ENCODE measurements around the gene SPPL2B.
"Not testable (repeated sequence)": the region's sequence is repeated elsewhere in the genome, so short reads cannot be mapped to it uniquely, and the experiment has no call there.

The SPPL2B gene

DNA sequence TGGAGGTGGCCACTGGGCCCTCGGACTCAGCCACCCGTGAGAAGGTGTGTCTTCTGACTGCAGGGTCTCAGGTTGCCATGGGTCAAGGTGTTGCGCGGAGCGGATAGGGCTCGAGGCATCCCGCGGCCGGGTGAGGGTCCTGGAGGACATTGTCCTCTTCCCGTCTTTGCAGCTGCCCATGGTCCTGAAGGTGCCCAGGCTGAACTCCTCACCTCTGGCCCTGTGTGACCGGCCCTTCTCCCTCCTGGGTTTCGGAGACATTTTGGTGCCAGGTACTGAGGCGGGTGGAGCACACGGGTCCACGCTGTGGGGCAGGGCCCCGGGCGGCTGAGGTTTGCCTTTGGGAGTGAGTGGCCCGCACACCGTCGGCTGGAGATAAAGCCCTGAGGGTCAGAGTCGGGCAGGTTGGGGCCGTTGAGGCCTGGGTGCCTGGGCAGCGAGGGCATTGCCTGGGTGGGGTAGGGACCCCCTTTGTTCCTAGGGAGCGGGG lies 15.9 kb downstream of the SPPL2B start:
- Histone ChIP-seq H3K9me3 (ENCODE audit: insufficient read depth, low read length) (no peaks in the 10 kb centered on the region), H3K79me2 (ENCODE audit: insufficient read depth, low read length) (no peaks in the 10 kb centered on the region), H3K36me3 (ENCODE audit: low read length) (no peaks in the 10 kb centered on the region), H3K27me3 (ENCODE audit: low read length) (no peaks in the 10 kb centered on the region), H3K9ac (ENCODE audit: low read length) (no peak overlapping the region), H3K27ac (ENCODE audit: low read depth, low read length) (no peak overlapping the region), H2AFZ (ENCODE audit: low read depth, low read length, severe bottlenecking) (no peak overlapping the region), H3K9me2 (replicated peaks; ENCODE audit: insufficient read depth, low read length) (no peaks in the 10 kb centered on the region), H3K4me3 (ENCODE audit: insufficient read depth, low read length, poor library complexity, severe bottlenecking) (no peak overlapping the region), H4K20me1 (ENCODE audit: low read depth, low read length) (no peaks in the 10 kb centered on the region), H3F3A (ENCODE audit: insufficient read depth) (no peaks in the 10 kb centered on the region), H3K4me2 (ENCODE audit: low read depth, low read length, poor library complexity, severe bottlenecking) (no peak overlapping the region)
- TF ChIP-seq, protein P1, sequence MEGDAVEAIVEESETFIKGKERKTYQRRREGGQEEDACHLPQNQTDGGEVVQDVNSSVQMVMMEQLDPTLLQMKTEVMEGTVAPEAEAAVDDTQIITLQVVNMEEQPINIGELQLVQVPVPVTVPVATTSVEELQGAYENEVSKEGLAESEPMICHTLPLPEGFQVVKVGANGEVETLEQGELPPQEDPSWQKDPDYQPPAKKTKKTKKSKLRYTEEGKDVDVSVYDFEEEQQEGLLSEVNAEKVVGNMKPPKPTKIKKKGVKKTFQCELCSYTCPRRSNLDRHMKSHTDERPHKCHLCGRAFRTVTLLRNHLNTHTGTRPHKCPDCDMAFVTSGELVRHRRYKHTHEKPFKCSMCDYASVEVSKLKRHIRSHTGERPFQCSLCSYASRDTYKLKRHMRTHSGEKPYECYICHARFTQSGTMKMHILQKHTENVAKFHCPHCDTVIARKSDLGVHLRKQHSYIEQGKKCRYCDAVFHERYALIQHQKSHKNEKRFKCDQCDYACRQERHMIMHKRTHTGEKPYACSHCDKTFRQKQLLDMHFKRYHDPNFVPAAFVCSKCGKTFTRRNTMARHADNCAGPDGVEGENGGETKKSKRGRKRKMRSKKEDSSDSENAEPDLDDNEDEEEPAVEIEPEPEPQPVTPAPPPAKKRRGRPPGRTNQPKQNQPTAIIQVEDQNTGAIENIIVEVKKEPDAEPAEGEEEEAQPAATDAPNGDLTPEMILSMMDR (IDR thresholded peaks at IDR 0.05; ENCODE audit: insufficient read depth, low read length, poor library complexity, severe bottlenecking), result no peak
- TF ChIP-seq EZH2phosphoT487 (conservative IDR thresholded peaks at IDR 0.05; ENCODE audit: low read length), result no peak

DNA sequence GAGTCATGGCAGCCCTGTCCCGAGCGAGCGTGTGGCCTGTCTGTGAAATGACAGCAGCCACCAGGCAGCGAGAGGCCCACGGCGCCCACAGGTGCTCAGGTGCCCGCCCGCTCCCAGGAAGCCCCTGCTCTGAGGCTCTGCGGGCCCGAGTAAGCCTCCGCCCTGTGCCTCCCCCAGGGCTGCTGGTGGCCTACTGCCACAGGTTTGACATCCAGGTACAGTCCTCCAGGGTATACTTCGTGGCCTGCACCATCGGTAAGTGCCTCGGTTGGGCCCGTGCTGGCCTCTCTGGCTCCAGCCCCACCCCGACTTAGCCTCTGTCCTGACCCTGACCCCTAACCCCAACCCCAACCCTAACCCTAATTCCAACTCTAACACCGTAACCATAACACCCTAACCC lies 16.6 kb downstream of the SPPL2B start:
- Histone ChIP-seq H4K20me1 (ENCODE audit: low read depth, low read length) (no peaks in the 10 kb centered on the region), H3K4me2 (ENCODE audit: low read depth, low read length, poor library complexity, severe bottlenecking) (no peak overlapping the region), H3K36me3 (ENCODE audit: low read length) (no peaks in the 10 kb centered on the region)

DNA sequence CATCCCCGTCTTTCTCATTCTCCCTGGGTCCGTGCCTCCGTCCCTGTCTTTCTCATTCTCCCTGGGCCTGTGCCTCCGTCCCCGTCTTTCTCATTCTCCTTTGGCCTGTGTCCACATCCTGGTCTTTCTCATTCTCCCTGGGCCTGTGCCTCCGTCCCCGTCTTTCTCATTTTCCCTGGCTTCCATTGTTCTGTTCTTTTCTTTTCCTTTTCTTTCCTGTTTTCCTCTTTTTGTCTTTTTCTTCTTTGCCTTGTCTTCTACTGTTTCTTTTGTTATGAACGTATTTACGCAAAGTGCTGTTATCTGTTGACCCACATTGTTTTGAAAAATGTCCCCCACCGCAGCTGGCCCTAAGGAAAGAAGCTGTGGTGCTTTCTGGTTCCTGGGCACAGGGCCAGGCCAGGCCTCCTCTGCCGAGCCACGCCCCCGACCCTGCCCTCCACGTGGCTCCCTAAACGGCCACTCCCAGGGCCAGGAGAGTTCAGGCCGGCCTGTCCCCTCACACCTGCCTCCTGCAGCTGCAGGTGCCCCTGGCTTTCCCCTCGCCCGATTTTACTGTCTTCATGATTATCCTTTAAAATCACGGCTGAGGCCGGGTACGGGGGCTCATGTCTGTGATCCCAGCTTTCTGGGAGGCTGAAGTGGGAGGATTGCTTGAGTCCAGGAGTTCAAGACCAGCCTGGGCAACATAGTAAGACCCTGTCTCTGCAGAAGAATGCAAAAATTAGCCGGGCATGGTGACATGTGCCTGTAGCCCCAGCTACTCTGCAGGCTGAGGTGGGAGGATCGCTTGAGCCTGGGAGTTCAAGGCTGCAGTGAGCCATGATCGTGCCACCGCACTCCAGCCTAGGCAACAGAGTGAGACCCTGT lies 17.5 kb downstream of the SPPL2B start:
- H3K27ac ChIP-seq (ENCODE audit: low read depth, low read length), result no peak overlapping the region
- H3K36me3 ChIP-seq (ENCODE audit: low read length), result no peaks in the 10 kb centered on the region
- H3K9me3 ChIP-seq (ENCODE audit: insufficient read depth, low read length), result no peaks in the 10 kb centered on the region
- TF ChIP-seq EZH2phosphoT487 (conservative IDR thresholded peaks at IDR 0.05; ENCODE audit: low read length), result no peak
- TF ChIP-seq, protein P1 (IDR thresholded peaks at IDR 0.05; ENCODE audit: insufficient read depth, low read length, poor library complexity, severe bottlenecking), result no peak
- no peak overlapping the region for H3K4me3 ChIP-seq (ENCODE audit: insufficient read depth, low read length, poor library complexity, severe bottlenecking)
- no peak overlapping the region for H3K9ac ChIP-seq (ENCODE audit: low read length)
- H2AFZ ChIP-seq (ENCODE audit: low read depth, low read length, severe bottlenecking), result no peak overlapping the region
- no peaks in the 10 kb centered on the region for H3K9me2 ChIP-seq (replicated peaks; ENCODE audit: insufficient read depth, low read length)
- H3K79me2 ChIP-seq (ENCODE audit: insufficient read depth, low read length), result no peaks in the 10 kb centered on the region
- no peaks in the 10 kb centered on the region for H3F3A ChIP-seq (ENCODE audit: insufficient read depth)
- H3K27me3 ChIP-seq (ENCODE audit: low read length), result no peaks in the 10 kb centered on the region
- no peaks in the 10 kb centered on the region for H4K20me1 ChIP-seq (ENCODE audit: low read depth, low read length)
- no peak overlapping the region for H3K4me2 ChIP-seq (ENCODE audit: low read depth, low read length, poor library complexity, severe bottlenecking)

More for the DNA sequence above, 16.6 kb downstream of the SPPL2B start:
- Histone ChIP-seq H3K9ac (ENCODE audit: low read length) (no peak overlapping the region), H3K4me3 (ENCODE audit: insufficient read depth, low read length, poor library complexity, severe bottlenecking) (no peak overlapping the region), H3K9me3 (ENCODE audit: insufficient read depth, low read length) (no peaks in the 10 kb centered on the region), H3K27me3 (ENCODE audit: low read length) (no peaks in the 10 kb centered on the region), H2AFZ (ENCODE audit: low read depth, low read length, severe bottlenecking) (no peak overlapping the region), H3K27ac (ENCODE audit: low read depth, low read length) (no peak overlapping the region), H3K79me2 (ENCODE audit: insufficient read depth, low read length) (no peaks in the 10 kb centered on the region), H3F3A (ENCODE audit: insufficient read depth) (no peaks in the 10 kb centered on the region), H3K9me2 (replicated peaks; ENCODE audit: insufficient read depth, low read length) (no peaks in the 10 kb centered on the region)
- TF ChIP-seq, protein P1 (IDR thresholded peaks at IDR 0.05; ENCODE audit: insufficient read depth, low read length, poor library complexity, severe bottlenecking), result no peak
- TF ChIP-seq EZH2phosphoT487 (conservative IDR thresholded peaks at IDR 0.05; ENCODE audit: low read length), result no peak

DNA sequence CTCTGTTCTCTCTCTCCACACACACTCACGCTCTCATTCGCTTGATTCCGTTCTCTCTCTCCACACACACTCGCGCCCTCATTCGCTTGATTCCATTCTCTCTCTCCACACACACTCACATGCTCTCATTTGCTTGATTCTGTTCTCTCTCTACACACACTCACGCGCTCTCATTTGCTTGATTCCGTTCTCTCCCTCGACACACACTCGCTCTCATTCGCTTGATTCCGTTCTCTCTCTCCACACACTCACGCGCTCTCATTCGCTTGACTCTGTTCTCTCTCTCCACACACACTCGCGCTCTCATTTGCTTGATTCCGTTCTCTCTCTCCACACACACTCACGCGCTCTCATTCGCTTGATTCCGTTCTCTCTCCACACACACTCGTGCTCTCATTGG lies 21.3 kb downstream of the SPPL2B start:
- H3K27me3 ChIP-seq (ENCODE audit: low read length); H3K4me3 ChIP-seq (ENCODE audit: insufficient read depth, low read length, poor library complexity, severe bottlenecking); H3K9me2 ChIP-seq (replicated peaks; ENCODE audit: insufficient read depth, low read length); H3K27ac ChIP-seq (ENCODE audit: low read depth, low read length); H3K36me3 ChIP-seq (ENCODE audit: low read length); H2AFZ ChIP-seq (ENCODE audit: low read depth, low read length, severe bottlenecking); H3K9me3 ChIP-seq (ENCODE audit: insufficient read depth, low read length); H3K4me2 ChIP-seq (ENCODE audit: low read depth, low read length, poor library complexity, severe bottlenecking); H4K20me1 ChIP-seq (ENCODE audit: low read depth, low read length); H3F3A ChIP-seq (ENCODE audit: insufficient read depth); H3K79me2 ChIP-seq (ENCODE audit: insufficient read depth, low read length); H3K9ac ChIP-seq (ENCODE audit: low read length): not testable (repeated sequence)

All from SU-DHL-6 (cell line).